Measurements from ENCODE around the gene WNT2.

Gene WNT2

GRCh38 chr7:117231047-117231359 lies 91.9 kb downstream of the WNT2 start:
- Histone ChIP-seq H3K79me2 (ENCODE audit: insufficient read depth, low read length) (no peaks in the 10 kb centered on the region), H3K9me2 (replicated peaks; ENCODE audit: low read depth, low read length) (no peaks in the 10 kb centered on the region), H4K20me1 (ENCODE audit: insufficient read depth, low read length, poor library complexity, severe bottlenecking) (no peaks in the 10 kb centered on the region), H3K4me3 (ENCODE audit: low read length, poor library complexity, severe bottlenecking) (no peak overlapping the region), H3K27me3 (ENCODE audit: insufficient read depth, low read length, poor library complexity, severe bottlenecking) (no peaks in the 10 kb centered on the region), H3K9ac (ENCODE audit: low read depth, low read length, poor library complexity, severe bottlenecking) (no peak overlapping the region), H3K36me3 (ENCODE audit: insufficient read depth, low read length) (no peaks in the 10 kb centered on the region), H2AFZ (ENCODE audit: low read length) (no peak overlapping the region), H3K4me2 (ENCODE audit: low read depth, low read length, poor library complexity, severe bottlenecking) (no peak overlapping the region), H3K9me3 (ENCODE audit: insufficient read depth, low read depth, low read length) (no peaks in the 10 kb centered on the region), H3K4me1 (ENCODE audit: insufficient read depth, low read length, poor library complexity, severe bottlenecking) (no peaks in the 10 kb centered on the region), H3F3A (ENCODE audit: low read depth) (no peaks in the 10 kb centered on the region)
- no peak for TF ChIP-seq EZH2phosphoT487 (IDR thresholded peaks at IDR 0.05; ENCODE audit: borderline replicate concordance)
- TF ChIP-seq, protein P1, sequence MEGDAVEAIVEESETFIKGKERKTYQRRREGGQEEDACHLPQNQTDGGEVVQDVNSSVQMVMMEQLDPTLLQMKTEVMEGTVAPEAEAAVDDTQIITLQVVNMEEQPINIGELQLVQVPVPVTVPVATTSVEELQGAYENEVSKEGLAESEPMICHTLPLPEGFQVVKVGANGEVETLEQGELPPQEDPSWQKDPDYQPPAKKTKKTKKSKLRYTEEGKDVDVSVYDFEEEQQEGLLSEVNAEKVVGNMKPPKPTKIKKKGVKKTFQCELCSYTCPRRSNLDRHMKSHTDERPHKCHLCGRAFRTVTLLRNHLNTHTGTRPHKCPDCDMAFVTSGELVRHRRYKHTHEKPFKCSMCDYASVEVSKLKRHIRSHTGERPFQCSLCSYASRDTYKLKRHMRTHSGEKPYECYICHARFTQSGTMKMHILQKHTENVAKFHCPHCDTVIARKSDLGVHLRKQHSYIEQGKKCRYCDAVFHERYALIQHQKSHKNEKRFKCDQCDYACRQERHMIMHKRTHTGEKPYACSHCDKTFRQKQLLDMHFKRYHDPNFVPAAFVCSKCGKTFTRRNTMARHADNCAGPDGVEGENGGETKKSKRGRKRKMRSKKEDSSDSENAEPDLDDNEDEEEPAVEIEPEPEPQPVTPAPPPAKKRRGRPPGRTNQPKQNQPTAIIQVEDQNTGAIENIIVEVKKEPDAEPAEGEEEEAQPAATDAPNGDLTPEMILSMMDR (conservative IDR thresholded peaks at IDR 0.05; ENCODE audit: low read length), result no peak

DNA sequence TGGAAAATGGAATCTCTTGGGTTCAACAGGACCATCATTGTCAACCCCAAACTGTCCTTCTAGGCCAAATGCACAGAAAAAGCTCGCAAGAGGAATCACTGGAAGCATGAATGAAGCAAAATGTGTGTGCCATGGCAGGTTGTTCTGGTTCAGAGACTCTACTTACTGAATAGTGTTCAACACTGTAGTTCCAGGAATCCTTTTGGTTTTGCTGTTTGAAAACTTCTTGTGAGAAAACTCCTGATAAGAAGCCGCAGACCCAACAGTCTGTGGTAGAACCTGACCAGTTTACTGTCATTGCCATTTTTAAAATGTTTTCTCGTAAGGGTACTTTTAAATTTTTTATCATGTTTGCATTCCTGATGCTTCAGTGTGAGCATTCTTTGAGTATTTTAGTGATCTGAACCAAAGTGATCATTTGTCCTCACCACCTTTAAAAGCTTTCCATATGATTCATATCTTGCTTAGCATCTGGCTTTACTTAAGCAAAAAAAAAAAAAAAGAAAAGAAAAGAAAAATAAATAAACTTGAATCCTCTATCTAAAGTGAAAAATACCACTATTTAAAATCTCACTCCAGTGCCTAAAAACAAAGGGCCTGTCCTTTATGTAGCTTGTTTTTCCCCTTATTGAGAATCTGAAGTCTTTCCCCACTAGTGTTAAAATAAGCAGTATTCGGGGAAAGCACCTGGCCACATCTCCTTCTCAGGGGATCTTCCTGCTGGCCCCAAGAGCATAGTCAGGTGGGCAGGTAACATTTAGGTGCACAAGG lies 92.4 kb downstream of the WNT2 start:
- no peaks in the 10 kb centered on the region for H3K4me1 ChIP-seq (ENCODE audit: insufficient read depth, low read length, poor library complexity, severe bottlenecking)
- no peak overlapping the region for H3K9ac ChIP-seq (ENCODE audit: low read depth, low read length, poor library complexity, severe bottlenecking)
- no peaks in the 10 kb centered on the region for H3F3A ChIP-seq (ENCODE audit: low read depth)

DNA sequence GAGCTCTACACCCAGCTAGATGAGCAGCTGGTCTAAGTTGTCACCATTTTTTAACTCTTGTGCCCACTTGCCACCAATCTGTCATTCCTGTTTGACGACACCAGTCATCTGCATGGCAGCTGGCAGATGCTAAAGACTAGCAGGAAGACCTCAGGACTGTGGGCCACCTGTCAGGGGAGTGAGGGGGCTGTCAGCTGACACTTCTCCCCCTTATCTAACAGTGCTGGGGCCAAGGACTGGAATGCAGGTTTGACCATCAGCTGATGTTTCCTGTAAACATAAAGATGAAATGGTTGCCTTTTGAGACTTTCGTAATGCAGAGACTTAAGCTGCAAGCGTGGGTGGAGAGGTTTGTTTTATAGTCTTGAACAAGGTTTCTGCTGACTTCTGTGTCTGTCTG lies 93.5 kb downstream of the WNT2 start:
- Histone ChIP-seq H3K9ac (ENCODE audit: low read depth, low read length, poor library complexity, severe bottlenecking) (no peak overlapping the region), H3K9me2 (replicated peaks; ENCODE audit: low read depth, low read length) (no peaks in the 10 kb centered on the region), H3K4me3 (ENCODE audit: low read length, poor library complexity, severe bottlenecking) (no peak overlapping the region), H3F3A (ENCODE audit: low read depth) (no peaks in the 10 kb centered on the region), H3K4me1 (ENCODE audit: insufficient read depth, low read length, poor library complexity, severe bottlenecking) (no peaks in the 10 kb centered on the region), H2AFZ (ENCODE audit: low read length) (no peak overlapping the region), H3K36me3 (ENCODE audit: insufficient read depth, low read length) (no peaks in the 10 kb centered on the region), H3K27me3 (ENCODE audit: insufficient read depth, low read length, poor library complexity, severe bottlenecking) (no peaks in the 10 kb centered on the region), H4K20me1 (ENCODE audit: insufficient read depth, low read length, poor library complexity, severe bottlenecking) (no peaks in the 10 kb centered on the region), H3K9me3 (ENCODE audit: insufficient read depth, low read depth, low read length) (no peaks in the 10 kb centered on the region), H3K79me2 (ENCODE audit: insufficient read depth, low read length) (no peaks in the 10 kb centered on the region), H3K4me2 (ENCODE audit: low read depth, low read length, poor library complexity, severe bottlenecking) (no peak overlapping the region)
- no peak for TF ChIP-seq EZH2phosphoT487 (IDR thresholded peaks at IDR 0.05; ENCODE audit: borderline replicate concordance)
- TF ChIP-seq, protein P1 (conservative IDR thresholded peaks at IDR 0.05; ENCODE audit: low read length), result no peak

More for the DNA sequence above, 92.4 kb downstream of the WNT2 start:
- Histone ChIP-seq H3K9me2 (replicated peaks; ENCODE audit: low read depth, low read length) (no peaks in the 10 kb centered on the region), H3K27me3 (ENCODE audit: insufficient read depth, low read length, poor library complexity, severe bottlenecking) (no peaks in the 10 kb centered on the region), H2AFZ (ENCODE audit: low read length) (no peak overlapping the region), H3K4me3 (ENCODE audit: low read length, poor library complexity, severe bottlenecking) (no peak overlapping the region), H3K36me3 (ENCODE audit: insufficient read depth, low read length) (no peaks in the 10 kb centered on the region), H3K9me3 (ENCODE audit: insufficient read depth, low read depth, low read length) (no peaks in the 10 kb centered on the region), H3K4me2 (ENCODE audit: low read depth, low read length, poor library complexity, severe bottlenecking) (no peak overlapping the region), H3K79me2 (ENCODE audit: insufficient read depth, low read length) (no peaks in the 10 kb centered on the region), H4K20me1 (ENCODE audit: insufficient read depth, low read length, poor library complexity, severe bottlenecking) (no peaks in the 10 kb centered on the region)
- TF ChIP-seq EZH2phosphoT487 (IDR thresholded peaks at IDR 0.05; ENCODE audit: borderline replicate concordance), result no peak
- TF ChIP-seq, protein P1 (conservative IDR thresholded peaks at IDR 0.05; ENCODE audit: low read length), result no peak

All from Loucy (cell line).